Stimulated activated CD8-positive, alpha-beta memory T cell treated with anti-CD3 and anti-CD28 coated beads, Interleukin-7, amount 100 ng/mL, for 4 hours (primary cell): ENCODE results near the gene TUNAR.

Source experiments
- DNase-seq, 2 donors: peaks; one replicate each; pipeline ENCODE4 v3.0.0-alpha.2; 2020; ENCODE audit warnings: low read depth in 2 of 2

TUNAR gene

DNA sequence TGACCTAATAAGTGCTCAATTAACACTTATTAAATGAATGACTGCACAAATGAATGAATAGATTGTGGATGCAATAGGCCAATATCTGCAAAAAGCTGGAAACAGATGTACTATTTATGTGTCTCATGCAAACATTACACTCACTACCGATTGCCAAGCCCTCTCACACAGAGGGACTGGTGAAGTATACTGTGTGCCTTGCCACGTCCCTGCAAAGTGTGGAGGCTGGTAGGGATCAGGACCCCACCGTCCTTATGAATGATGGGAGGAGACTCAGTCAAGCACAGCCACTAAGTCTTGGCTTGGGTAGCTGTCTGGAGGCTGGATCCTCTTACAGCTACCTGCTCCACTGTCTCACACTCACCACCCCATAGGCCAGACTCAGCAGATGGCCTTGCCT, 3.9 kb upstream of the TUNAR start:
- DNase-seq: no peak

DNA sequence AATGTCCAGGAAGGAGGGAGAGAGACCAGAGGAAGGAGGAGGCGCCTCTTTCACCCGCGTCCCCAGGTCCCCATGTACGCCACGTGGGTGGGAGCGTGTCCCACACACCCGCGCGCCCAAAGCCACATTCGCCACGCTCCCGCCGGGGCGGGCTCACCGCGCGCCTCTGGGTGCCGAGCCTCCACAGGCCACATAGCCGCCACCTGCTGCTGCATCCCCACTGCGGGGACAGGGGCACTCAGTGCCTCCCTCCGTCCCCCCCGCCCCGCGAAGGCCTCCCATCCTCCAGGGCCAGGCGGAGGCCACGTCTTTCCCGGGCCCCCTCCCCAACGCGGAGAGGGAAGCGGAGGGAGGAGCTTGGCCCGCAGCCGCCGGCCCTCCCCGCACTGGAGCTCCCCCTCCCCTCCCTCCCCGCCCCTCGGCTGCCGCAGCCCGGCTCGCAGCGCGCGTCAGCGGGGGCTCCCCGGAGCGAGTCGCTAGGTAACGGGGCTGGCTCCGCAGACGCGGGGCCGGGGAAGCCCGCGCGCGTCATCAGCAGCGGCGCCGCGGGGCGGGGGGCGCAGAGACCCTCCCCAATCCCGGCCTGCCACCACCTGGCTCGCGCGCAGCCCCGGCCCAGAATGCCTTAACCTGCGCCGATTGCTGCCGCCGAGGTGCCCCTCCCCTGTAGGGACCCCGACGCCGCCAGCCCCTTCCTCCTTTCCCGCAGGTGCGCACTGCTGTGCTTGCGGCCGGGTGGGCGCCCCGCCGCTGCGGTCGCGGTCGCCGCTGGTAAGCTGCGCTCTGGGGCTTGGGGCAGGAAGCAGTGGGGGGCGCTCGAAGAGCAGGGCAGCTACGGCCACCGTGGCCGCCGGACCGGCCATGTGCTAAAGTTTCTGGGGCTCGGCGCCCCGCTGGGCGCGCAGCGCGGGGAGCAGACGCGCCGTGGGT, 536 bp upstream of the TUNAR start:
- no peak for DNase-seq

- DNase-seq: no peak
Measured at GRCh38 chr14:95877633-95878032, 1.0 kb downstream of the TUNAR start.

GRCh38 chr14:95884377-95884776, 7.7 kb downstream of the TUNAR start:
- DNase-seq: no peak

GRCh38 chr14:95885278-95885677, 8.6 kb downstream of the TUNAR start:
- DNase-seq: no peak

DNA sequence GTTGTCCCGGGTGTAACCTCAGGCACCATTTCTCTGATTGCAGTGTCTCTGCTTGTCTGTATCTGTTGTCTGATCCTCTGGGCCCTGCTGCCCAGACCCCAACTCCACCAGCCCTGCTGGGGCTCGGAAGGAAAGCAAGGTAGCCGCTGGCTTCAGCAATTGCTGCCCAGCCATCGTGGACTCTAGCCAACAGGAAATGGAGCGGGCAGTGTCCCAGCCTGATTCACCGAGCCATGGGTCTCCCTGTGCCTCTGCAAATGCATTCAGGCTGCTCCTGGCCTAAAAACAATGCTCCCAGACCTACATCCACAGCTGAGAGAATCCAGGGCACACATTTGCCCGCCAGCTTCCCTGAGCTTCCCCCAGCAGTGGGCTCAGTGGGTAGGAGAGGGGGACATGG, 9.2 kb downstream of the TUNAR start:
- no peak for DNase-seq

- no peak for DNase-seq
Measured at GRCh38 chr14:95886366-95887056, 9.9 kb downstream of the TUNAR start.

DNA sequence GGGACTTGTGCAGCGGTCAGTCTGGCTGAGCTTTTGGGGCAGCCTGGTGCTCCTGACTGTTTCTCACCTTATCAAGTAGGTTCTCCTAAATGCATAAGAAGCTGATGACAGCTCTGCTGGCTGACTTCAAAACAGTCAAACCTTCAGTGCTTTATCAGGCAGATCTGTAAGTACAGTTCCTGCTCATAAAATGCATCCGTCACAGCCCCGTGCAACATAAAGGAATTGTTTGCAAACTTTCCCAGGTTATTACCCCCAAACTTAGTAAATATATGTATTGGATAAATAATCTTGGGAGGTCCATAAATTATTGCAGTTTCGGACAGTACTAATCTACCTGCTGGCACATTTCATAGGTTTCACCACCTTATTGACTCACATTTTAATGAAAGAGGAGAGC, 10.7 kb downstream of the TUNAR start:
- DNase-seq: no peak

DNA sequence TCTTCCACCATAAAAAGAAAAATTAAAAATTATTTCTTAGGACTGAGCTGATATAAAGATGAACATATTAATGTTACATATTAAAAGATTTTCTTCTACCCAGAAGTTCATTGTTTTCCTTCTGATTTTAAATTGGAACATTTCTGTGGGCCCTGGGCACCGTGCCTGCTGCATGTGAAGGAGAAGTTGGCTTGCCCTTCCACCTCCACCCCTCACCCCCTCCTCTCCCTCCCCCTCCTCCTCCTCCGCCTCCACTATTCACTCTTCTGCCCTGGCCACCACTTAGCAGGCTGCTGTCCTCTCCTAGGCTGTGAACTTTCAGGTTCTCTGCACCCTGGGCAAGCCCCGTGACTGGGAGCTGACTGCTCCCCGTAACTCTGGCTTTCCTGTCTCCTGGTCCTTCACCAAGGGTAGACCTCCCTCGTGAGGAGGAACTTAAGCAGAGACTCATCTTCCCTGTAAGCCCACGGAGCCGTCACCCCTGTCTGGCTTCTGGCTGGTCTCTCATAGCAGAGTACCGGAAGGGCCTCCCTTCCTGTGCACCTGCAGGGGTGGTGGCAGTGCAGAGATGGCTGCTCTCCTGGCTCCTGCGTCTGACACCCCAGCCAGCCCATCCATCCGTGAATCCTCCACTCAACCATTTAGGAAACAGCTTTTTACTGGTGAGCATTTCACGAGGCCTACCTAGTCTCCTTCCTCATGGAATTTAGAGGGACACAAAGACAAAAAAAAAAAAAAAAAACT, 12.8 kb downstream of the TUNAR start:
- no peak for DNase-seq

- no peak for DNase-seq
Measured at GRCh38 chr14:95891742-95892141, 15.1 kb downstream of the TUNAR start.

DNA sequence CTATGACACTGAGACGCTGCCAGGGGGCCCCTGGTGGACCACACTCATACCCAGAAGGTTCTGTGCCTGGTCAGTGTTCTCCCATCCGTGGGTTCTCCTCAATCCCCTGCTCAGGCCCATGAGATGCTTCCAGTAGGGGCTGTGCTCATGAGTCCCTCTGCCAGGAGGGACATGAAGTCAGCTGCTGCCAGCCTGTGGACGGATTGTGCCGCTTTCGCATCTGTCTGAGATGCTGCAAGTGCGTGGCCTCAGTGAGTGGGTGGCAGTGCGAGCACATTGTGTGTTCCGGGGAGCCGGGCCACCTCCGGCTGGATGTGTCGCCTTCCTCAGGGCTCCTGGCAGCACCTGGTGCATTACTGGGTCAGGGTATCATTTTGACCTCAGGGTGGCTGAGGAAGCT, 15.5 kb downstream of the TUNAR start:
- no peak for DNase-seq

DNA sequence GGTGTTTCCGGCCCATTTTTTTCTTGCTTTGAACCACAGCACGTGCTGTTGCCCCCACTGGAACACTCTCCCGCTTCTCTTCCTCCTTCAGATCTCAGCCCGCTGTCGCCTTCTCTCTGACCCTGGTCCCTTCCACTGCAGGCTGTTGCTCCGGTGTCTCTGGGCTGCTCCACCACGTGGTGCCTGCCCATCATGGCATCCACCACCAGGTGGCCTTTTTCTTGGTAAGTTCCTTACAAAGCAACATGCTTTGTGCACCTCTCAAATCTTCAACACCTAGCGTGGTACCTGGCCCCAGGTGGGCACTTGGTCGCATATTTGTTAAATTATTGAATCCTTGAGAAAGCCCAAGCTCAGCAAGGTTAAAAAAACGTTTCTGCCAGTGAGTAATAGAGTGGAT, 19.1 kb downstream of the TUNAR start:
- no peak for DNase-seq

DNA sequence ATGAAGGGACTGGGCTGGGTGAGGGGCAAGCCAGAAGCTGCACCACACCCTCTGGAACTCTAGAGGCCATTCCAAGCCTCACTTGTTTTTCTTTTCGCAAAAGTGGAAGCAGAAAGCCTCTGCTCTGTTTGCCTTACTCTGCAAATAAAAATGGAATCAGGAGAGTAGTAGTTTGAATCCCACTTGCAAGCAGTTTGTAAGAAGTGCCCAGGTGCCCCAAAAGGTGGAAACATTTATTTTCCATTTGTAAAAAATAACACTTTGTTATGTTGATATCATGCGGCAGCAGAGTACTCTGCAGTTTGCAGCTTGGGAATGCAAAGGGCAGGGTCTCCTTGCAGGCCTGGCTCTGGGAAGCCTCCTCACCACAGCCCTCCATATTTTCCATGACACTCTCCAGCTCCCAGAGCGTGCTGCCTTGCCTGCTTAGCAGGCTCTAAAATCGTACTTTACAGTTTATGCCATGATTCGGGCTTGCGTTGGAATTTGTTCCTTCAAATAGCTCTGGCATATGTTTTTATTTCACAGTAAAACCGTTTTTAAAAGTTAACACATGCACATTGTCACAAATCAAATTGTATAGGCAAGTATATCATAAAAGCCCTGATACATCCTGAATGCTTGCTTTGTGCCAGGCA, 20.0 kb downstream of the TUNAR start:
- no peak for DNase-seq

- no peak for DNase-seq
Measured at GRCh38 chr14:95897280-95897679, 20.6 kb downstream of the TUNAR start.

DNA sequence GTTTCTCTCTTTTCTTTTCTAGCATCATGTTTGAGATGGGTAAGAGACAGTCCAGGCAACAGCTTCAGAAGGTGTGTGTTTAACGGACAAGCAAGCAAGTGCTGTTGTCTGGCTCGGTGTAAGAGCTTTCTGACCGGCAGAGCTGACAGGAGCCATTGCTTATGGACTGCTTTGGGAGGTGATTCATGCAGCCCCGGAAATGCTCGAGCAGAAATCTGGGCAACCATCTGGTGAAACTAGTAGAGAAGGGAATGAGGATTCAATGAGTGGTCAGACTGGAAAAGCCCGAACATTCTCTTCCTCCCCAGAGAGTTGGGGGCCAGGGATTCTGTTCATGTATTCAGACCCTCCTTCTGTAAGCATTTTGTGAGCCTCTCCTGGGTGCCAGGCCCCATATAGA, 24.4 kb downstream of the TUNAR start:
- no peak for DNase-seq

DNA sequence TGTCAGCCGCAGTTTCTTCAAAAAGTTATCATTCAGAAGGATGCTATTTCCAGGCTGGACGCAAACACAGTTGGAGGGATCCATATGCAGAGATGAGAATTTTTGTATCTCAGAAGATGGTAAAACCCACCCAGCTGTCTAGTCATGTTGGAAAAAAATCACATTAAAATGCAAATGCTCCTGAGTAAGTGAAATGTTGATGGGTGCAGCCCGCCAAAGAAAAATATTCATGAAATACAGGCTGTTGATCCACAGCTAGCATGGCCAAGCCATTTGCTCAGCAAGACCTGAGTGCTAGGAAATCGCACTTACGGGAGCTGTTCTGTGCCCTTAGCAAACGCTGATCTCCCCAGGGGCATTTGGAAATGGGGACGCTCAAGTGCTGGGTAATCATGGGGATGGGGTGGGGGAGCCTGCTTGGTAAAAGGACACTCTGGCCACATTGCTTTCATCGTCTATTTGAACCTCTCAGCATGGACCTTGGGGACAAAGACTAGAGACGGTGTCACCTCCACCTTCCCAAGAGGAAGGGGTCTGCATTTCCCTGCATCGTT, 25.7 kb downstream of the TUNAR start:
- no peak for DNase-seq

DNA sequence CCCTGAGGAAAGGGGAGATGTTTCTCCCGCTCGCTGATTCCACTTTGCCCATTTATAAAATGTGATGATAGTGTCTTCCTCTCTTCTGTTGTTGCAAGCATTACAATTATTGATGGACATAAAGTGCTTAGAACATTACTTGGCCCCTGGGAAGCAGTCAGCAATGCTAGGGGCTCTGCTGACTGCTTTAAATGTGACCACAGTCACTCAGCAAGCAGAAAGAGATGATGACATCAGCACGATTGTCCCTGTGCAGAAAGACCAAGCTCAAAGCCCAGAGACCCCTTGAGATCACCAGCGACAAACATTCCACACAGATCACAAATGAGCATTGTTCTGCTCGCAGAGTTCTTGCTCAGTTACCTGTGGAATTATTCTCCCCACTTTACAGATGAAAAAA, 26.5 kb downstream of the TUNAR start:
- DNase-seq: no peak

DNA sequence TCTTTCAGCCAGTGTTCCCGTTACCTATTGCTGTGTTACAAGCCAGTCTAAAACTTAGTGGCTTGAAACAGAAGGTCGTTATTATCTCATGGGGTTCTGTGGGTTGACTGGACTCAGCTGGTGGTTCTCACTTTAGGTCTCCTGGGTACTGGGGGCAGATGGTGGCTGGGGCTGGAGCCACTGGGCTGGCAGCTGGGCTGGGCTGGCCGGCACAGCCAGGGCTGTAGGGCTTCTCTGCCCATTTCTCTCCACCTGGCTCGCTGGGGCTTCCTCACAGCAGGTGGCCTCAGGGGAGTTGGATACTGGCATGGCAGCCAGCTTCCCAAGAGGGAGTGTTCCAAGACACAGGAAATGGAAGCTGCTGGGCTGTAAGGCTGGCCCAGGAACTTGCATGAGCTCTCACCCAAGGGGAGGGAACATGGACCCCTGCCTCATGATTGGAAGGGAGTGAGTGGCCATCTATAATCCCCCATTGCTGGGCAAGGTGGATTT, 27.0 kb downstream of the TUNAR start:
- no peak for DNase-seq

DNA sequence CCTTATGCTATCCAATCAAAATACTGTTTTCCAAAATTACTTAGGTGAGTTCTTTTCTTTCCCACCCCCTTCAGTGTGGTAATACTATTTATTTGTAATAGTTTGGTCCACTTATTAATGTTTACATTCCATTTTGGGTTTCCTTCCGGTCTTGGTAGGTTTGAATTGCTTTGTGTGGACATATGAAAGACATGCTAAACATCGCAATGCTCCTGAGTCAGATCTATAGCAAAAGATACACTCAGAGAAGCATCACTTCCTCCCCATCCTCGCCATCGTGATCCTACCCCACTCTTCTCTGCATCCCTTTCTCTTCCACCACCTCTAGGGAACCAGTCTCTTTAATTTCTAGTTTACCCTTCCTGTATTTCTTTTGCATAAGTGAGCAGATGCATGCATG, 30.0 kb downstream of the TUNAR start:
- no peak for DNase-seq

DNA sequence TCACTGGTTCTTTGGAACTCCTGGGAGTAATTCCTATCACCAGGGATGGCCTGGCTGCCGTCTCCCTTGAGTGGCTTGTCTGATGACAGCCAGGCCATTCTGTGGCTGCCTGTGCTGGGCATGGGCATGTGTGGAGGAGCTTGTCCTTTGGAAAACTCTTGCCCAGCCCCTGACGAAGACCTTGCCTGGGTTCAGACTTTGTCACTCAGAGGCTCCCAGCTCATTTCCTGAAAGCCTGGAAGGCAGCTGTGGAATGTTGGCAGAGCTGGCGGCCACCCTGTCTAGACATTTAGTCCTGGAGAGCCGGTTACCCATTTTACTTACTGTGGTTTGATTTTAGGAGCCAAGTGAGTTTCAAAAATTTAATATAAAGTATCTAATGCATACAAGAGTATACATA, 34.0 kb downstream of the TUNAR start:
- no peak for DNase-seq

DNA sequence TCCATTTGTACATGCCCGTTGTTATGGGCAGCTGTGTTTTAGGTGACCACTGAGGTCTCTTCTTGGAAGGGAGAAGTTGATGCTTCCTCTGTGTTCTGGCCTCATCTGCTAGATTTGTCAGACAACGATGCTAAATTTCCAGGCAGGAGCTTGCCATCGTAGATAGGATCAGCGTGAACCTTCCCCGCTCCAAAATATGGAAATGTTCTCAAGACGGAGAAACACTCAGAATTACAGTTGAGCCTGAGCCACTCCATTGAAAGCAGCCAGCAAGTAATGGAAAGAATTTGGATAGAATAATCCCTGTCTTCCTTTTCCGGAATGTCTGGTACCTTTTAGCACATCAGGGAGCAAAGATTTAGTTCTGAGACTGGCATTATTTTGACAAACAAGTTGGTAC, 34.8 kb downstream of the TUNAR start:
- no peak for DNase-seq

- no peak for DNase-seq
Measured at GRCh38 chr14:95915330-95915729, 38.7 kb downstream of the TUNAR start.
